HUES48 (cell line): ENCODE results near the gene ATRNL1.

Source experiments
- H3K27ac ChIP-seq: one replicate; pipeline ENCODE4 v1.7.0; 2013; ENCODE audit warnings: low read depth, low read length, inconsistent platforms
- H3K27me3 ChIP-seq: 2 replicates; pipeline ENCODE4 v1.6.1; 2013; ENCODE audit warnings: mild to moderate bottlenecking, low read length; ENCODE audit not compliant: control insufficient read depth, insufficient read depth
- H3K36me3 ChIP-seq: 2 replicates; pipeline ENCODE4 v1.6.1; 2013; ENCODE audit warnings: low read length; ENCODE audit not compliant: control insufficient read depth, insufficient read depth
- H3K4me1 ChIP-seq: 2 replicates; pipeline ENCODE4 v1.6.1; 2013; ENCODE audit warnings: mild to moderate bottlenecking, low read length; ENCODE audit not compliant: control insufficient read depth, insufficient read depth
- H3K4me3 ChIP-seq: 2 replicates; pipeline ENCODE4 v1.5.1; 2013; ENCODE audit warnings: mild to moderate bottlenecking, low read depth, low read length
- H3K9ac ChIP-seq: 2 replicates; pipeline ENCODE4 v1.6.1; 2013; ENCODE audit warnings: mild to moderate bottlenecking, low read depth, low read length, moderate library complexity
- H3K9me3 ChIP-seq: 2 replicates; pipeline ENCODE4 v1.6.1; 2013; ENCODE audit warnings: low read length; ENCODE audit not compliant: control insufficient read depth, insufficient read depth

The ATRNL1 gene

DNA sequence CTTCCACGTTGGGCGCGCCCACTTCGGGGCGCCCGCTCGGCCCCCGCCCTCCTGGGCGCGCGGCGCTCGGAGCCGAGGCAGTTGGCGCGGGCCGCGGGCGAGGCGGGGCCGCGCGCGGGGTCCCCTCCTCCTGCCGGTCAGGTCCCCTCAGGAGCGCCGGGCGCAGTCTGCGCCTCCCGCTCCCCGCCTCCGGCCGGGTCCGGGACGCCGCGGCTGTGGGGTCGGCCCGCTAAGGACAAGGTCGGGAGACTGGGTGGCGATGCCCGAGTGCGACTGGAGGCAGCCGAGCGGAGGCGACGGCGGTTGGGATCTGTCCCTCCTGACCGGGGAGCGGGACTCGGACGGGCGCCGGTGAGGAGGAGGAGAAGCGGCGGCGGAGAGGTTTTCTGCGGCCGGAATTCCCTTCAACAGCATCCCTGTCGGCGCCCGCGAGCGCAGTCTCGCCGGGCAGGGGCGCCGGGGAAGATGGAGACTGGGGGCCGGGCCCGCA is at the start of gene ATRNL1:
Gene ATRNL1, plus strand, starts transcription at position 80 of the 490 bp plus-strand sequence. Its CDS starts 386 bp downstream, at position 466.
- Histone ChIP-seq H3K4me1 (peaks cover 32% of the 10 kb centered on the region), H3K4me3 (peak within 1 kb of the TSS; percentile 86), H3K27me3 (peaks cover 28% of the 10 kb centered on the region), H3K9ac (peak within 1 kb of the TSS; percentile 70), H3K27ac (no peak within 1 kb of the TSS), H3K36me3 (no peaks in the 10 kb centered on the region), H3K9me3 (no peaks in the 10 kb centered on the region)

GRCh38 chr10:115043719-115044118 is 49.4 kb upstream of the ATRNL1 start:
- Histone ChIP-seq H3K4me3 (no peak overlapping the region), H3K27me3 (no peaks in the 10 kb centered on the region), H3K4me1 (no peaks in the 10 kb centered on the region), H3K36me3 (no peaks in the 10 kb centered on the region), H3K9ac (no peak overlapping the region), H3K27ac (no peak overlapping the region), H3K9me3 (no peaks in the 10 kb centered on the region)

- Histone ChIP-seq H3K9ac (no peak overlapping the region), H3K27ac (no peak overlapping the region), H3K27me3 (no peaks in the 10 kb centered on the region), H3K4me3 (no peak overlapping the region), H3K36me3 (no peaks in the 10 kb centered on the region), H3K4me1 (peaks cover 4% of the 10 kb centered on the region; the same call in 1 of the 2 replicates), H3K9me3 (no peaks in the 10 kb centered on the region)
Observed at GRCh38 chr10:115044891-115045290, 48.3 kb upstream of the ATRNL1 start.

DNA sequence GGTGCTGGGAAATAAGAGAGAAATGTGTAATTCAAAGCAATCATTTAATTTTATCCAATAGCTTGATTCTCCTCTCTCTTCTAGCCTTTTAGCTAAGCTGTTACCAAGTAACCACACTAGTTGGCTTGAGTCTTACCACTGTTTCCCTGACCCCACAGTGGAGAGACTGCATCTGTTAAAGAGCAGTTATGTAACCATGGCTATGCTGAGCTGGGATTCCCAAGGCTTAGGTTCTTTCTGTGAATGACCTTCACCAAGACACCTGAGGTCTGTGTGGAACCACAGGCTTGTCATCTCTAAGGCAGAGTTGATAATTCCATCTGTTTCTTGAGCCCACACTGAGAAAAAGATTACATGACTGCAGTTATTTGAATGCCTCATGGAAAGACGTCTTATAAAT is 47.7 kb upstream of the ATRNL1 start:
- no peaks in the 10 kb centered on the region for H3K36me3 ChIP-seq
- no peaks in the 10 kb centered on the region for H3K27me3 ChIP-seq

DNA sequence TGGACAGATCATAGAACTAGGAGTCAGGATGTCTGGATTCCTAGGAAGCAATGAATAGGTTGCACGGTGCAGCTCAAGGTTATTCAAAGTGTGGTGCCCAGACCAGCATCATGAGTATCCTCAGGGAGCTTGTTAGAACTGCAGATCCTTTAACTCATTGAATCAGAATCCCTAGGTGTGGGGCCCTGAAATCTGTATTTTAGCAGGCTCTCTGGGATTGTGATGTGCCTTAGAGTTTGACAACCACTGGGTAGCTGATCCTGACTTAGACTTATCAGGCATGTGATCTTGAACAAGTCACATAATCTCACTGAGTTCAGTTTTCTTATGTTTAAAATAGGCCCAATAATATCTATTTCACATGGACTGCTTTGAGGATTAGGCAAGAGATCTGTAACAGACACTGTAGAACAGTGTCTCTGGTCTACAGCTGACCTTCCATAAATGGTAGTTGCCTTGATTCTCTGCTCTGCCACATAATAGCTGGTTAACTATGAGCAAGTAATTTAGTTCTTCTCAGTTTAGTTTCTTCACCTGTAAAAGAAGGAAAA is 46.4 kb upstream of the ATRNL1 start:
- no peaks in the 10 kb centered on the region for H3K36me3 ChIP-seq
- H3K27ac ChIP-seq, result no peak overlapping the region
- no peak overlapping the region for H3K4me3 ChIP-seq
- H3K27me3 ChIP-seq, result no peaks in the 10 kb centered on the region
- H3K9ac ChIP-seq, result no peak overlapping the region
- H3K9me3 ChIP-seq, result no peaks in the 10 kb centered on the region
- H3K4me1 ChIP-seq, result peaks cover 10% of the 10 kb centered on the region; the same call in 1 of the 2 replicates

More for the DNA sequence above, 47.7 kb upstream of the ATRNL1 start:
- H3K4me1 ChIP-seq, result peaks cover 10% of the 10 kb centered on the region; the same call in 1 of the 2 replicates
- H3K4me3 ChIP-seq, result no peak overlapping the region
- H3K27ac ChIP-seq, result no peak overlapping the region
- H3K9ac ChIP-seq, result no peak overlapping the region
- H3K9me3 ChIP-seq, result no peaks in the 10 kb centered on the region

- no peak overlapping the region for H3K4me3 ChIP-seq
- H3K4me1 ChIP-seq, result peaks cover 15% of the 10 kb centered on the region; the same call in 1 of the 2 replicates
- no peaks in the 10 kb centered on the region for H3K9me3 ChIP-seq
- H3K36me3 ChIP-seq, result no peaks in the 10 kb centered on the region
- H3K27me3 ChIP-seq, result no peaks in the 10 kb centered on the region
- H3K27ac ChIP-seq, result no peak overlapping the region
- no peak overlapping the region for H3K9ac ChIP-seq
Observed at GRCh38 chr10:115047705-115048104, 45.5 kb upstream of the ATRNL1 start.

- Histone ChIP-seq H3K9ac (no peak overlapping the region), H3K36me3 (no peaks in the 10 kb centered on the region), H3K4me3 (no peak overlapping the region), H3K27ac (no peak overlapping the region), H3K4me1 (peaks cover 15% of the 10 kb centered on the region; the same call in 1 of the 2 replicates), H3K27me3 (no peaks in the 10 kb centered on the region), H3K9me3 (no peaks in the 10 kb centered on the region)
Observed at GRCh38 chr10:115049318-115049717, 43.8 kb upstream of the ATRNL1 start.

DNA sequence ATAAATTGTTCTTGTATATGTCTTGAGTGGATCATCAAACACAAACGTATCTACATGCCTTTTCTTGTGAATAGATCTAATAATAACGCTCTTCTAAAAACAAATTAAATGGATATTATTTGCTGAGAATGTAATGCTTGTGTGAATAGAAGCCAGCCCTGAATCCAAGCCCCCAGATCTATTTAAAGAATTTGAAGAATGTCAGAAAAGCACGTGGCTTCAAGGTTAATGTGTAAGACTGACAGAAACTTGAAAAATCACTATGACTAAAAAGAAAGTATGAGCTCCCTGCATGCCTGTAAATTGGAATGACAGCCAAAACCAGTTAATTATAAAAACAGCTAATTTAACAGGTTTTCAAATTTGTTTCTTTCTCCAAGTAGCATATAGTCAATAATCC is 43.2 kb upstream of the ATRNL1 start:
- no peaks in the 10 kb centered on the region for H3K9me3 ChIP-seq
- no peaks in the 10 kb centered on the region for H3K36me3 ChIP-seq
- no peak overlapping the region; the same call in 1 of the 2 replicates for H3K9ac ChIP-seq
- peaks cover 15% of the 10 kb centered on the region; the same call in 1 of the 2 replicates for H3K4me1 ChIP-seq
- no peak overlapping the region for H3K4me3 ChIP-seq
- no peak overlapping the region for H3K27ac ChIP-seq
- H3K27me3 ChIP-seq, result no peaks in the 10 kb centered on the region

GRCh38 chr10:115050375-115051010 is 42.7 kb upstream of the ATRNL1 start:
- Histone ChIP-seq H3K27ac (no peak overlapping the region), H3K9me3 (no peaks in the 10 kb centered on the region), H3K4me1 (peaks cover 18% of the 10 kb centered on the region; the same call in 1 of the 2 replicates), H3K36me3 (no peaks in the 10 kb centered on the region), H3K9ac (no peak overlapping the region; the same call in 1 of the 2 replicates), H3K4me3 (no peak overlapping the region), H3K27me3 (no peaks in the 10 kb centered on the region)

GRCh38 chr10:115051216-115051615 is 41.9 kb upstream of the ATRNL1 start:
- H3K4me3 ChIP-seq, result no peak overlapping the region
- no peak overlapping the region for H3K27ac ChIP-seq
- H3K9me3 ChIP-seq, result no peaks in the 10 kb centered on the region
- H3K36me3 ChIP-seq, result no peaks in the 10 kb centered on the region
- H3K27me3 ChIP-seq, result no peaks in the 10 kb centered on the region
- H3K9ac ChIP-seq, result no peak overlapping the region
- H3K4me1 ChIP-seq, result peaks cover 21% of the 10 kb centered on the region; the same call in 1 of the 2 replicates

DNA sequence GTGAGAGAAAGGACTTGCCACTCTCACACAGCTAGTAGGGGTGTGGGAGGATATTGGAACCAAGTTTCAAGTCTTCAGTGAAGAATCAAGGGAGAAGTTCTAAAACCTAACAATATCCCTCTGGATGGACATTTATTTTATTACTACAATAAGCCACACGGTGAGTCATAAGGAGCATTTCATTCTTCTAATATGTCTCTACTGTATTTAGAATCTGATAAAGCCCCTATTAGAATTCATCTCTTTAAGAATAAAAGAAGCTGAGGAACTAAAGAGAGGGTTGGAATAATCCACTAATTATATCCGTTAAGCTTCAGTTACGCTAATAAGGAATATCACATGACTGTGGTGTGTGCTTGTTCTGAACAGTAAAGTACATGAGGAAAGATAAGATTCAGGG is 40.9 kb upstream of the ATRNL1 start:
- Histone ChIP-seq H3K36me3 (no peaks in the 10 kb centered on the region), H3K4me3 (no peak overlapping the region), H3K4me1 (peaks cover 21% of the 10 kb centered on the region; the same call in 1 of the 2 replicates), H3K27me3 (no peaks in the 10 kb centered on the region), H3K9me3 (no peaks in the 10 kb centered on the region), H3K27ac (no peak overlapping the region), H3K9ac (no peak overlapping the region)
